A549 (cell line): ENCODE measurements around the gene SLC4A4.

Experiments used
- CTCF ChIP-seq: fragments of >200 bp; sonication (Bioruptor Twin); formaldehyde crosslinking; IDR thresholded peaks from 3 replicates; pipeline ENCODE4 v1.5.1; 2016
- EP300 ChIP-seq, 2 experiments: fragments of >200 bp; sonication (Bioruptor Twin); formaldehyde crosslinking; IDR thresholded peaks; 2 replicates in 1 of 2; 3 replicates in 1 of 2; pipeline ENCODE4 v1.6.1; 2016 to 2017
- NFE2L2 ChIP-seq: fragments of 150-350 bp; conservative IDR thresholded peaks from 2 replicates; pipeline ENCODE4 v1.6.1; 2014; ENCODE audit warnings: low read length
- RARB ChIP-seq: fragments of 250-450 bp; sonication (Bioruptor Pico); IDR thresholded peaks from 2 replicates; pipeline ENCODE4 v1.8.0; 2021; ENCODE audit warnings: mild to moderate bottlenecking, moderate library complexity
- SMC3 ChIP-seq: fragments of >200 bp; sonication (Bioruptor Twin); formaldehyde crosslinking; IDR thresholded peaks from 3 replicates; pipeline ENCODE4 v1.6.1; 2018; ENCODE audit warnings: inconsistent platforms
- TF ChIP-seq, protein P1 (sequence below): fragments of 250-450 bp; sonication (Bioruptor Pico); IDR thresholded peaks from 2 replicates; pipeline ENCODE4 v1.5.0; 2021; ENCODE audit warnings: mild to moderate bottlenecking, moderate library complexity, borderline replicate concordance

- TF ChIP-seq SMC3, result no peak
- TF ChIP-seq RARB, result no peak
- TF ChIP-seq CTCF, result no peak
- no peak for TF ChIP-seq EP300 (IDR thresholded peaks at IDR 0.05)
- TF ChIP-seq, protein P1, sequence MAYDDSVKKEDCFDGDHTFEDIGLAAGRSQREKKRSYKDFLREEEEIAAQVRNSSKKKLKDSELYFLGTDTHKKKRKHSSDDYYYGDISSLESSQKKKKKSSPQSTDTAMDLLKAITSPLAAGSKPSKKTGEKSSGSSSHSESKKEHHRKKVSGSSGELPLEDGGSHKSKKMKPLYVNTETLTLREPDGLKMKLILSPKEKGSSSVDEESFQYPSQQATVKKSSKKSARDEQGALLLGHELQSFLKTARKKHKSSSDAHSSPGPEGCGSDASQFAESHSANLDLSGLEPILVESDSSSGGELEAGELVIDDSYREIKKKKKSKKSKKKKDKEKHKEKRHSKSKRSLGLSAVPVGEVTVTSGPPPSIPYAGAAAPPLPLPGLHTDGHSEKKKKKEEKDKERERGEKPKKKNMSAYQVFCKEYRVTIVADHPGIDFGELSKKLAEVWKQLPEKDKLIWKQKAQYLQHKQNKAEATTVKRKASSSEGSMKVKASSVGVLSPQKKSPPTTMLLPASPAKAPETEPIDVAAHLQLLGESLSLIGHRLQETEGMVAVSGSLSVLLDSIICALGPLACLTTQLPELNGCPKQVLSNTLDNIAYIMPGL (CRISPR knock-in tag), result no peak
- no peak for TF ChIP-seq NFE2L2
These were observed 181.5 kb downstream of the SLC4A4 start for GRCh38 chr4:71520308-71520707.
